ENCODE results near the gene SCN9A.

SCN9A gene

GRCh38 chr2:166270376-166270775 is 105.4 kb downstream of the SCN9A start:
- H3K27me3 ChIP-seq (ENCODE audit: insufficient read depth, poor library complexity, severe bottlenecking): no peaks in the 10 kb centered on the region
- no peak overlapping the region for H3K4me3 ChIP-seq (replicated peaks; ENCODE audit: insufficient read depth, low read length)
- H3K27ac ChIP-seq (replicated peaks): no peak overlapping the region
- no peak for TF ChIP-seq REST (IDR thresholded peaks at IDR 0.05; ENCODE audit: insufficient replicate concordance, low read depth)
- TF ChIP-seq, protein P1, sequence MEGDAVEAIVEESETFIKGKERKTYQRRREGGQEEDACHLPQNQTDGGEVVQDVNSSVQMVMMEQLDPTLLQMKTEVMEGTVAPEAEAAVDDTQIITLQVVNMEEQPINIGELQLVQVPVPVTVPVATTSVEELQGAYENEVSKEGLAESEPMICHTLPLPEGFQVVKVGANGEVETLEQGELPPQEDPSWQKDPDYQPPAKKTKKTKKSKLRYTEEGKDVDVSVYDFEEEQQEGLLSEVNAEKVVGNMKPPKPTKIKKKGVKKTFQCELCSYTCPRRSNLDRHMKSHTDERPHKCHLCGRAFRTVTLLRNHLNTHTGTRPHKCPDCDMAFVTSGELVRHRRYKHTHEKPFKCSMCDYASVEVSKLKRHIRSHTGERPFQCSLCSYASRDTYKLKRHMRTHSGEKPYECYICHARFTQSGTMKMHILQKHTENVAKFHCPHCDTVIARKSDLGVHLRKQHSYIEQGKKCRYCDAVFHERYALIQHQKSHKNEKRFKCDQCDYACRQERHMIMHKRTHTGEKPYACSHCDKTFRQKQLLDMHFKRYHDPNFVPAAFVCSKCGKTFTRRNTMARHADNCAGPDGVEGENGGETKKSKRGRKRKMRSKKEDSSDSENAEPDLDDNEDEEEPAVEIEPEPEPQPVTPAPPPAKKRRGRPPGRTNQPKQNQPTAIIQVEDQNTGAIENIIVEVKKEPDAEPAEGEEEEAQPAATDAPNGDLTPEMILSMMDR (IDR thresholded peaks at IDR 0.05; ENCODE audit: insufficient read depth, low read length): no peak
- no peak for TF ChIP-seq POLR2AphosphoS5 (IDR thresholded peaks at IDR 0.05; ENCODE audit: low read depth)
- TF ChIP-seq SPI1 (IDR thresholded peaks at IDR 0.05; ENCODE audit: borderline replicate concordance, low read depth): no peak
- no peak for TF ChIP-seq GABPA (IDR thresholded peaks at IDR 0.05; ENCODE audit: low read depth)
- no peak for DNase-seq (ENCODE audit: low read depth in 1 of 2, low spot score in 1 of 2)

- Histone ChIP-seq H3K27ac (replicated peaks) (no peak overlapping the region), H3K4me3 (replicated peaks; ENCODE audit: insufficient read depth, low read length) (no peak overlapping the region), H3K27me3 (ENCODE audit: insufficient read depth, poor library complexity, severe bottlenecking) (no peaks in the 10 kb centered on the region)
- no peak for DNase-seq (ENCODE audit: low read depth in 1 of 2, low spot score in 1 of 2)
- no peak for TF ChIP-seq GABPA (IDR thresholded peaks at IDR 0.05; ENCODE audit: low read depth)
- no peak for TF ChIP-seq REST (IDR thresholded peaks at IDR 0.05; ENCODE audit: insufficient replicate concordance, low read depth)
- TF ChIP-seq, protein P1 (IDR thresholded peaks at IDR 0.05; ENCODE audit: insufficient read depth, low read length): no peak
- TF ChIP-seq POLR2AphosphoS5 (IDR thresholded peaks at IDR 0.05; ENCODE audit: low read depth): no peak
- no peak for TF ChIP-seq SPI1 (IDR thresholded peaks at IDR 0.05; ENCODE audit: borderline replicate concordance, low read depth)
Measured at GRCh38 chr2:166269322-166269721, 106.4 kb downstream of the SCN9A start.

- DNase-seq (ENCODE audit: low read depth in 1 of 2, low spot score in 1 of 2): no peak
- Histone ChIP-seq H3K27me3 (ENCODE audit: insufficient read depth, poor library complexity, severe bottlenecking) (no peaks in the 10 kb centered on the region), H3K4me3 (replicated peaks; ENCODE audit: insufficient read depth, low read length) (no peak overlapping the region), H3K27ac (replicated peaks) (no peak overlapping the region)
- TF ChIP-seq, protein P1 (IDR thresholded peaks at IDR 0.05; ENCODE audit: insufficient read depth, low read length): no peak
- no peak for TF ChIP-seq POLR2AphosphoS5 (IDR thresholded peaks at IDR 0.05; ENCODE audit: low read depth)
- no peak for TF ChIP-seq GABPA (IDR thresholded peaks at IDR 0.05; ENCODE audit: low read depth)
- no peak for TF ChIP-seq SPI1 (IDR thresholded peaks at IDR 0.05; ENCODE audit: borderline replicate concordance, low read depth)
Measured at GRCh38 chr2:166257859-166258258, 117.9 kb downstream of the SCN9A start.

DNA sequence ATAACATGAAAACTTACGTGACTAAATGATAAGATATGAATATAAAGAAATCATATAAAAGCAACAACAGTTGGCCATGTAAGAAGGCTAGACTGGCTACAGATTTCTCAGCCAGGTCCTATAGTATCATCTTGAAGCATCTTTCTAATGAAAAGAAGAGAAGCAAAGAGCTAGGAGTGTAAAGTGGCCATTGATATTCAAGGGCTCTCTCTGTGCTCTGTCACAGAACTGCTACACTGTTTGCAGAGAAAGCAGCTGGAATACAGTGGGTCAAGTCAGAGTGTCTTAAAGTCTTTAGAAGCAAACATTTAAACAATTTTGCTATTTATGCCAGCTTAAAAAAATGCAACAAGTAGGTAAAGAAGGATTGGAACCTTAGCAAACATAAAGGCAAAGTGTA is 118.8 kb downstream of the SCN9A start:
- Histone ChIP-seq H3K4me3 (replicated peaks; ENCODE audit: insufficient read depth, low read length) (no peak overlapping the region), H3K27me3 (ENCODE audit: insufficient read depth, poor library complexity, severe bottlenecking) (no peaks in the 10 kb centered on the region), H3K27ac (replicated peaks) (no peak overlapping the region)
- TF ChIP-seq REST (IDR thresholded peaks at IDR 0.05; ENCODE audit: insufficient replicate concordance, low read depth) (no peak), POLR2AphosphoS5 (IDR thresholded peaks at IDR 0.05; ENCODE audit: low read depth) (no peak), GABPA (IDR thresholded peaks at IDR 0.05; ENCODE audit: low read depth) (no peak), SPI1 (IDR thresholded peaks at IDR 0.05; ENCODE audit: borderline replicate concordance, low read depth) (no peak)
- TF ChIP-seq, protein P1 (IDR thresholded peaks at IDR 0.05; ENCODE audit: insufficient read depth, low read length): no peak
- DNase-seq (ENCODE audit: low read depth in 1 of 2, low spot score in 1 of 2): no peak
